ENCODE data around the gene PNCK. TPM values are rescaled to one million over a fixed set of nuclear protein-coding genes. Genes with fewer than 3 reads are reported as not detected.
"Not testable (repeated sequence)": the region's sequence is repeated elsewhere in the genome, so short reads cannot be mapped to it uniquely, and the experiment has no call there.

PNCK gene
- total and polyA plus RNA-seq, 7 experiments from 2014 or later, result 0.35 to 1.1 (median 0.58) TPM; not detected in 4

DNA sequence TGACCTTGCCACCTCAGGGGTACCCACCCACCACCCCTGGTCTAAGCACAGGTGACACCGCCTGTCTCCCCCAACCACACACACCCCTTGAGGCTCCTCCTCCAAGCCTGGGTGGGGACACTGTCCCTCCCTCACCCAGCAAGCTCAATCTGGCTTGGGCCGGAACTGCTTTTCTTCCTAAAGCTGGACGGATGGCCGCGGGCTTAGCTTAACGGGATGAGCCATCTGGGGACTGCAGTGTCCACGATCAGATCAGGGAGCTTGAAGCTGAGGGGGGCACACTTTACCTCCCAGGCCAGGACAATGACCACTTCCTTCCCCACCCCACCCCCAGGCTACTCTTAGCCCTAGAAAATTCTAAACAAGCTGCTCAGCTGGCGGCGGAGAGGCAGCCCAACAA, 13.1 kb upstream of the PNCK start:
- no peak for DNase-seq
- H3K36me3 ChIP-seq (ENCODE audit: control insufficient read depth in 2 of 3, insufficient read depth in 3 of 3, low read length in 3 of 3), result no peaks in the 10 kb centered on the region
- H3K4me3 Mint-ChIP-seq, result peak overlapping the region in 5 of 10 donors; percentile 18 to 81 (median 49)
- ChIA-PET POLR2A (no interaction called here), CTCF (no interaction called here)
- H3K27me3 Mint-ChIP-seq, result peaks cover 0 to 26% (median 0%) of the 10 kb centered on the region in 5 donors
- H3K27ac ChIP-seq (ENCODE audit: low read depth, low read length), result no peak overlapping the region
- H3K9me3 ChIP-seq (ENCODE audit: control insufficient read depth in 2 of 3, low read length in 3 of 3), result no peaks in the 10 kb centered on the region
- peak overlapping the region in 1 of 9 donors; percentile 3 for H3K27ac Mint-ChIP-seq
- H3K4me3 ChIP-seq (ENCODE audit: low read length), result no peak overlapping the region
- no peaks in the 10 kb centered on the region for H3K4me1 ChIP-seq (ENCODE audit: control insufficient read depth in 2 of 2, insufficient read depth in 2 of 2, low read length in 2 of 2)
- intact Hi-C loops (cut with micrococcal nuclease), result loop anchor here (1.0 to 5.0 kb wide), 3 partner anchors 36 to 241 kb away; partner anchors contain the start of genes ABCD1 (in 1 of the 2), ARHGAP4 (in 1 of the 2), BCAP31 (in 1 of the 2) and IDH3G (in 1 of the 2)
- no peaks in the 10 kb centered on the region for H3K27me3 ChIP-seq (ENCODE audit: control insufficient read depth in 2 of 2, insufficient read depth in 2 of 2, low read length in 2 of 2)
- H3K36me3 Mint-ChIP-seq, result no peaks in the 10 kb centered on the region
- H3K9me3 Mint-ChIP-seq, result peaks cover 0 to 5% (median 0%) of the 10 kb centered on the region in 11 donors
- ATAC-seq, result no peak
- H3K4me1 Mint-ChIP-seq, result peaks cover 0 to 4% (median 0%) of the 10 kb centered on the region in 7 donors

DNA sequence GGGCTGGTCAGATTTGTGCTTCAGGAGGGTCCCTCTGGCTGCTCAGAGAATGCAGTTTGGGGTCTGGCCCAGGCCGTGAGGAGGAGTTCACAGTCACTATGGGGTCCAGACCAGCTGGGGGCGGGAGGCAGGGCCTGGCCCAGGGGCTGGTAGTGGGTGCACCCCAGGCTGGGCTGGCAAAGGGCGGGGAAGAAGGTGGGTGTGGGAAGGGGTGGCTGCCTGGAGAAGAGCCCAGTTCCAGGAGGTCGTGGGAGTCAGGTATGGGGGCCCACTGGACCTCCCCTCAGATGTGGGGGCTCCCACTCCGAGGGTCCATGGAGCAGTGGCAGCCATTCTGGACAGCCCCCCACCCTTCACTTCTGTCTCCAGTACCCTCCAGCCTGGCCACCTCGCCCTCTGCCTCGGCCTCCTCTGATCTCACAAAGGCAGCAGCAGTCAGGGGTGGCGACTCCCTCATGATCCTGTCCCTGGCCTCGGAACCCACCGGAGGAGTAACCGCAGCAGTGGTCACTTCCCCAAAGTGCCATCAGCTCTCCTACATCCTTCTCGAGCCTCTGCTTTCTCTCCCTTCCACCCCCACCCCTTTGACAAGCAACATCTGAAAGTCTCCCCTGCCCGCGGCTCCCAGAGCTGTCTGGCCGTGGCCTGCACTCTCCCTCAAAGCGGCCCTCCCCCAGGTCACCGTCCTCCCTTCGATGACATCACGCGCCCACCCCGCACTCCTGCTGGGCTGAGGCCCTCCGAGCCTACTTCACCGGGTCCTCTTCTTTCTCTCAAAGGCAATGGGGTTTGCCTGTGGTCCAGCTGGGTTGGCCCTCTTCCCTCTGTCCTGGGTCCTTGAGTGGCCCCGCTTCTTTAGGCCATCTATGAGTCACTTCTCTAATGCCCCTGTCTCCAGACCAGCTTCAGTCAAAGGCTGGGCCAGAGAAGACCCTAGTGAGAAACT, 12.4 kb upstream of the PNCK start:
- Histone ChIP-seq H3K4me3 (ENCODE audit: low read length) (no peak overlapping the region), H3K27me3 (ENCODE audit: control insufficient read depth in 2 of 2, insufficient read depth in 2 of 2, low read length in 2 of 2) (no peaks in the 10 kb centered on the region), H3K9me3 (ENCODE audit: control insufficient read depth in 2 of 3, low read length in 3 of 3) (no peaks in the 10 kb centered on the region), H3K4me1 (ENCODE audit: control insufficient read depth in 2 of 2, insufficient read depth in 2 of 2, low read length in 2 of 2) (no peaks in the 10 kb centered on the region), H3K36me3 (ENCODE audit: control insufficient read depth in 2 of 3, insufficient read depth in 3 of 3, low read length in 3 of 3) (no peaks in the 10 kb centered on the region), H3K27ac (ENCODE audit: low read depth, low read length) (no peak overlapping the region)
- peaks cover 0 to 4% (median 0%) of the 10 kb centered on the region in 7 donors for H3K4me1 Mint-ChIP-seq
- DNase-seq (no peak), ATAC-seq (no peak)
- CTCF ChIA-PET, result interaction anchor here (0.8 kb wide), 1 partner anchor 1047 kb away, joined by 3 read pairs; no protein-coding TSS in a partner anchor
- peak overlapping the region in 1 of 10 donors; percentile 29 for H3K4me3 Mint-ChIP-seq
- peaks cover 0 to 26% (median 0%) of the 10 kb centered on the region in 5 donors for H3K27me3 Mint-ChIP-seq
- POLR2A ChIA-PET, result no interaction called here
- no peaks in the 10 kb centered on the region for H3K36me3 Mint-ChIP-seq
- H3K27ac Mint-ChIP-seq, result no peak overlapping the region
- H3K9me3 Mint-ChIP-seq, result peaks cover 0 to 5% (median 0%) of the 10 kb centered on the region in 11 donors
- intact Hi-C loops (cut with micrococcal nuclease), result loop anchor here in 1 of 2 donors (5.0 kb wide), 2 partner anchors 36 to 241 kb away; partner anchors contain the start of genes ABCD1, ARHGAP4 and BCAP31

DNA sequence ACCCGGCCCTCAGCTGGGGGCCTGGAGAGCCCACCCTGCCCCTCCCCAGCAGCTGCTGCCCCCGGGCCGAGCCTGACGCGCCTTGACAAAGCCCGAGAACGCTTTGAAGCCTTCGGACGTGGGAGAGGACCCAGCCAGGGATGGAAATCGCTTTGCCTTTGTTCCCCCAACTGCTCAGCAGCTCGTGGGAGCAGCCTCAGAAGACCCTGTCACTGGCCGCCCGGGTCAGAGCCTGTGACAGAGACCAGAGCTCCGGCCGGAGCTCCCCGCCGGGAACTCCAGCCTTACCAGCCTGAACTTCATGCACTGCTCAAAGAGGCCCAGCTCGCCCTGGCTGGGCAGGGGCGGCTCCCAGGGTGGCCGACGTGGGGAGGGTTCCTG, 11.5 kb upstream of the PNCK start:
- no peak overlapping the region for H3K27ac ChIP-seq (ENCODE audit: low read depth, low read length)
- H3K4me3 ChIP-seq (ENCODE audit: low read length), result no peak overlapping the region
- H3K4me1 ChIP-seq (ENCODE audit: control insufficient read depth in 2 of 2, insufficient read depth in 2 of 2, low read length in 2 of 2), result no peaks in the 10 kb centered on the region
- no peaks in the 10 kb centered on the region for H3K27me3 ChIP-seq (ENCODE audit: control insufficient read depth in 2 of 2, insufficient read depth in 2 of 2, low read length in 2 of 2)
- H3K27ac Mint-ChIP-seq, result no peak overlapping the region
- ChIA-PET POLR2A (no interaction called here), CTCF (interaction anchor here (0.8 kb wide), 1 partner anchor 1048 kb away, joined by 3 read pairs; no protein-coding TSS in a partner anchor)
- ATAC-seq (no peak), DNase-seq (no peak)
- peaks cover 0 to 26% (median 2%) of the 10 kb centered on the region in 5 donors for H3K27me3 Mint-ChIP-seq
- peaks cover 0 to 5% (median 0%) of the 10 kb centered on the region in 11 donors for H3K9me3 Mint-ChIP-seq
- H3K4me1 Mint-ChIP-seq, result peaks cover 0 to 4% (median 0%) of the 10 kb centered on the region in 7 donors
- intact Hi-C loops (cut with micrococcal nuclease), result loop anchor here in 1 of 2 donors (5.0 kb wide), 2 partner anchors 37 to 242 kb away; partner anchors contain the start of genes ABCD1, ARHGAP4 and BCAP31
- H3K9me3 ChIP-seq (ENCODE audit: control insufficient read depth in 2 of 3, low read length in 3 of 3), result no peaks in the 10 kb centered on the region
- no peak overlapping the region for H3K4me3 Mint-ChIP-seq
- no peaks in the 10 kb centered on the region for H3K36me3 ChIP-seq (ENCODE audit: control insufficient read depth in 2 of 3, insufficient read depth in 3 of 3, low read length in 3 of 3)
- no peaks in the 10 kb centered on the region for H3K36me3 Mint-ChIP-seq

DNA sequence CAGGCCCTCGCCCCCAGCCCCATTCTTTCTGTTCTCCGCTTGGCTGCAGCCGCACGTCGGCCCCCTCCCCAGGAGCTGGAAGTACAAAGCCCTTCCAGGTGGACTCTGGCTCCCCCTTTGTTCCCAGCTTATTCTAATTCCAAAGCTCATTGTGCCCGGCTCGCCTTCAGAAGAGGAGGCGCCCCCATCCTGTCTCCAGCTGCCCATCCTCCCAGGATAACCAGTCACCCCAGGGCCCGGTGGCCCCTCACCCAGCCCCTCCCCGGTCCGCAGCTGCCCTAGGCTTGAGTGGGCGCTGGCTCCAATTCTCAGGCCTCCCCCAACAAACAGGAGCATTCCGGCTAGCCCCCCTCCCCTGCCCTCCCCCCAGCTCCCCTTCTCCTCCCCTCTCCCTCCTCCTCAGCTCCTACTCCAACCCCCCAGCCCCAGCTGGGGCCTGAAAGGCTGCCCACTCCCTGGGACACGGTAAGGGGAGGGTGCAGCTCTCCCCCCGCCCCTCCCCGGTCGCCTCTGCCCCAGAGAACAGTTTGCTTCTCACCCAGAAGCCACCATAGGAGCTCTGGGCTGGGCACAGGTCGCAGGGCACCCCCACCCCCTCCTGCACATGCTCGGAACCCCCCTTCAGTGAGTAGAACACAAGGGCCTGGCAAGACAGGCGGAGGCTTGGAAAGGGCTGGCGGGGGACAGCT, 11.0 kb upstream of the PNCK start:
- Mint-ChIP-seq H3K36me3 (no peaks in the 10 kb centered on the region), H3K9me3 (peaks cover 0 to 5% (median 0%) of the 10 kb centered on the region in 11 donors), H3K4me1 (peaks cover 0 to 4% (median 0%) of the 10 kb centered on the region in 7 donors), H3K4me3 (no peak overlapping the region), H3K27ac (no peak overlapping the region), H3K27me3 (peaks cover 0 to 24% (median 5%) of the 10 kb centered on the region in 5 donors)
- ATAC-seq, result no peak
- Histone ChIP-seq H3K36me3 (ENCODE audit: control insufficient read depth in 2 of 3, insufficient read depth in 3 of 3, low read length in 3 of 3) (no peaks in the 10 kb centered on the region), H3K9me3 (ENCODE audit: control insufficient read depth in 2 of 3, low read length in 3 of 3) (no peaks in the 10 kb centered on the region), H3K4me1 (ENCODE audit: control insufficient read depth in 2 of 2, insufficient read depth in 2 of 2, low read length in 2 of 2) (no peaks in the 10 kb centered on the region), H3K4me3 (ENCODE audit: low read length) (no peak overlapping the region), H3K27ac (ENCODE audit: low read depth, low read length) (no peak overlapping the region), H3K27me3 (ENCODE audit: control insufficient read depth in 2 of 2, insufficient read depth in 2 of 2, low read length in 2 of 2) (no peaks in the 10 kb centered on the region)
- ChIA-PET CTCF (interaction anchor here (1.3 kb wide), 1 partner anchor 17 kb away, joined by 9 read pairs; no protein-coding TSS in a partner anchor), POLR2A (no interaction called here)
- no peak for DNase-seq
- intact Hi-C loops (cut with micrococcal nuclease), result loop anchor here in 1 of 2 donors (5.0 kb wide), 2 partner anchors 38 to 243 kb away; partner anchors contain the start of genes ABCD1, ARHGAP4 and BCAP31

DNA sequence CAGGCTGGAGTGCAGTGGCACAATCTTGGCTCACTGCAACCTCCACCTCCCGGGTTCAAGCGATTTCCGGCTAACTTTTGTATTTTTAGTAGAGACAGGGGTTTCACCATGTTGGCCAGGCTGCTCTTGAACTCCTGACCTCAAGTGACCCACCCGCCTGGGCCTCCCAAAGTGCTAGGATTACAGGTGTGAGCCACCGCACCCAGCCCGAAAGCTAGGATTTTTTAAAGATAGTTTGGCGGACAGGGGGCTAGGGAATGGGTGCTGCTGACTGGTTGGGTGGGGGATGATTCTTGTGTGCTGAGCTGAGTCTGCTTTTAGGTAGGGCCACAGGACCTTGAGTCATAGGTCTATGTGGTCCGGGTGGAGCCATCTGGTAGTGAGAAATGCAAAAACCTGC, 9.9 kb upstream of the PNCK start:
- H3K36me3 Mint-ChIP-seq; H3K9me3 Mint-ChIP-seq; H3K27me3 ChIP-seq (ENCODE audit: control insufficient read depth in 2 of 2, insufficient read depth in 2 of 2, low read length in 2 of 2); ATAC-seq; H3K4me1 Mint-ChIP-seq; intact Hi-C loops (cut with micrococcal nuclease); DNase-seq; H3K4me3 Mint-ChIP-seq; H3K27ac ChIP-seq (ENCODE audit: low read depth, low read length); H3K4me3 ChIP-seq (ENCODE audit: low read length); H3K9me3 ChIP-seq (ENCODE audit: control insufficient read depth in 2 of 3, low read length in 3 of 3); H3K27ac Mint-ChIP-seq; H3K36me3 ChIP-seq (ENCODE audit: control insufficient read depth in 2 of 3, insufficient read depth in 3 of 3, low read length in 3 of 3); POLR2A ChIA-PET; H3K4me1 ChIP-seq (ENCODE audit: control insufficient read depth in 2 of 2, insufficient read depth in 2 of 2, low read length in 2 of 2): not testable (repeated sequence)
- H3K27me3 Mint-ChIP-seq, result peaks cover 0 to 25% (median 5%) of the 10 kb centered on the region in 5 donors
- CTCF ChIA-PET, result interaction anchor here (1.3 kb wide), 1 partner anchor 16 kb away, joined by 9 read pairs; no protein-coding TSS in a partner anchor

DNA sequence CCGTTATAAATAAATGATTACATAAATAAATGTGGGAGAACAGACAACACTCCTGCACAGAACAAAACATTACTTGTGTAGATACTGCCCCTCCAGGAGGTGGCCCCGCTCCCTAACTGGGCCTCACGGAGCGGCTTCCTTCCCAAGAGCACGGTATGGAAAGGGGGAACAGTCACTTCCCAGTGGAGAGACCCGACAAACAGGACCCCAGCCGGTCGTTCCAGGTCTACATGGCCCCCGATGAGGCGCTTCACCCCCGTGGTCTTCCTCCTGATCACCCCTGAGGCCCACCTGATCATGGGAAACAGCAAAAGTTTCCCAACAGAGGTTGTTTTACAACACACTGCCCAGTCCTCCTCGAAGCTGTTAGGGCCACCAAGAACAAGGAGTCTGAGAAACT, 7.6 kb upstream of the PNCK start:
- H3K9me3 Mint-ChIP-seq, result peaks cover 0 to 5% (median 0%) of the 10 kb centered on the region in 11 donors
- H3K4me3 Mint-ChIP-seq, result no peak overlapping the region
- H3K4me1 ChIP-seq (ENCODE audit: control insufficient read depth in 2 of 2, insufficient read depth in 2 of 2, low read length in 2 of 2), result no peaks in the 10 kb centered on the region
- DNase-seq (no peak), ATAC-seq (no peak)
- peaks cover 0 to 2% (median 0%) of the 10 kb centered on the region in 7 donors for H3K4me1 Mint-ChIP-seq
- CTCF ChIA-PET, result no interaction called here
- H3K27ac Mint-ChIP-seq, result no peak overlapping the region
- no peak overlapping the region for H3K27ac ChIP-seq (ENCODE audit: low read depth, low read length)
- no peak overlapping the region for H3K4me3 ChIP-seq (ENCODE audit: low read length)
- peaks cover 0 to 22% (median under 1%) of the 10 kb centered on the region in 5 donors for H3K27me3 Mint-ChIP-seq
- POLR2A ChIA-PET, result no interaction called here
- no peaks in the 10 kb centered on the region for H3K36me3 ChIP-seq (ENCODE audit: control insufficient read depth in 2 of 3, insufficient read depth in 3 of 3, low read length in 3 of 3)
- H3K27me3 ChIP-seq (ENCODE audit: control insufficient read depth in 2 of 2, insufficient read depth in 2 of 2, low read length in 2 of 2), result no peaks in the 10 kb centered on the region
- no peaks in the 10 kb centered on the region for H3K9me3 ChIP-seq (ENCODE audit: control insufficient read depth in 2 of 3, low read length in 3 of 3)
- intact Hi-C loops (cut with micrococcal nuclease), result no loop called here
- H3K36me3 Mint-ChIP-seq, result no peaks in the 10 kb centered on the region

Measured in naive thymus-derived CD4-positive, alpha-beta T cell (primary cell).